RWPE2 (cell line): ENCODE results near the gene LIF.

ENCODE experiments used
- ATAC-seq: fragments of 200-7000 bp; cut with Tn5 transposase; 3 replicates; pipeline ENCODE4 v1.9.1; 2021; ENCODE audit warnings: low read depth
- DNase-seq: peaks from one replicate; pipeline ENCODE4 v3.0.0-alpha.2; 2020; ENCODE audit warnings: low spot score
- H3K27ac ChIP-seq: fragments of 450-650 bp; 2 replicates; pipeline ENCODE4 v1.5.1; 2017; ENCODE audit warnings: mild to moderate bottlenecking; ENCODE audit not compliant: poor library complexity, severe bottlenecking
- H3K27me3 ChIP-seq: fragments of 250-450 bp; sonication (Bioruptor Pico); 2 replicates; pipeline ENCODE4 v1.5.1; 2021; ENCODE audit warnings: mild to moderate bottlenecking, moderate library complexity; ENCODE audit not compliant: insufficient read depth, poor library complexity, severe bottlenecking
- H3K36me3 ChIP-seq: fragments of 250-450 bp; sonication (Bioruptor Pico); 2 replicates; pipeline ENCODE4 v1.5.1; 2020; ENCODE audit warnings: low read depth, mild to moderate bottlenecking, moderate library complexity
- H3K4me1 ChIP-seq: fragments of 250-450 bp; sonication (Bioruptor Pico); 2 replicates; pipeline ENCODE4 v1.5.1; 2021; ENCODE audit warnings: mild to moderate bottlenecking, moderate library complexity; ENCODE audit not compliant: insufficient read depth, poor library complexity, severe bottlenecking
- H3K4me3 ChIP-seq: fragments of 250-450 bp; sonication (Bioruptor Pico); 2 replicates; pipeline ENCODE4 v1.5.1; 2021; ENCODE audit warnings: mild to moderate bottlenecking, moderate library complexity; ENCODE audit not compliant: severe bottlenecking
- H3K9me3 ChIP-seq: fragments of 250-450 bp; sonication (Bioruptor Pico); 2 replicates; pipeline ENCODE4 v1.5.1; 2021; ENCODE audit warnings: mild to moderate bottlenecking, moderate library complexity; ENCODE audit not compliant: severe bottlenecking
- TF ChIP-seq, protein P1 (sequence below): fragments of 450-650 bp; IDR thresholded peaks from one replicate; pipeline ENCODE4 v1.5.1; 2017; ENCODE audit warnings: mild to moderate bottlenecking, moderate library complexity; ENCODE audit not compliant: poor library complexity, severe bottlenecking

LIF gene

DNA sequence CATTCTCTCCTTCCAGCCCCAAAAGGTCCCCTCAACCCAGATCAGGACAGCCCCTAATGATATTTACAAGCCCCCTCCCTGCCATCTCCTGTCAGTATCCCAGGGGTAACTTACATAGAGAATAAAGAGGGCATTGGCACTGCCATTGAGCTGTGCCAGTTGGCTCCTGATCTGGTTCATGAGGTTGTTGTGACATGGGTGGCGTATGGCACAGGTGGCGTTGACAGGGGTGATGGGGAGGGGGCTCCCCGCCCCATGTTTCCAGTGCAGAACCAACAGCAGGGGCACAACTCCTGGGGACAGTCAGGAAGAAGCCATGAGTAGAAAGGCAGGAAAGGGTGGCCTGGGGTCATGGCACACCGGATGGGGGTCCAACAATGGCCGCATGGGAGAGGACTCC is 1.9 kb downstream of the LIF start:
- Histone ChIP-seq H3K4me1 (peaks cover 3% of the 10 kb centered on the region), H3K4me3 (no peak overlapping the region), H3K27ac (no peak overlapping the region), H3K36me3 (no peaks in the 10 kb centered on the region), H3K27me3 (no peaks in the 10 kb centered on the region), H3K9me3 (no peaks in the 10 kb centered on the region)
- TF ChIP-seq, protein P1, sequence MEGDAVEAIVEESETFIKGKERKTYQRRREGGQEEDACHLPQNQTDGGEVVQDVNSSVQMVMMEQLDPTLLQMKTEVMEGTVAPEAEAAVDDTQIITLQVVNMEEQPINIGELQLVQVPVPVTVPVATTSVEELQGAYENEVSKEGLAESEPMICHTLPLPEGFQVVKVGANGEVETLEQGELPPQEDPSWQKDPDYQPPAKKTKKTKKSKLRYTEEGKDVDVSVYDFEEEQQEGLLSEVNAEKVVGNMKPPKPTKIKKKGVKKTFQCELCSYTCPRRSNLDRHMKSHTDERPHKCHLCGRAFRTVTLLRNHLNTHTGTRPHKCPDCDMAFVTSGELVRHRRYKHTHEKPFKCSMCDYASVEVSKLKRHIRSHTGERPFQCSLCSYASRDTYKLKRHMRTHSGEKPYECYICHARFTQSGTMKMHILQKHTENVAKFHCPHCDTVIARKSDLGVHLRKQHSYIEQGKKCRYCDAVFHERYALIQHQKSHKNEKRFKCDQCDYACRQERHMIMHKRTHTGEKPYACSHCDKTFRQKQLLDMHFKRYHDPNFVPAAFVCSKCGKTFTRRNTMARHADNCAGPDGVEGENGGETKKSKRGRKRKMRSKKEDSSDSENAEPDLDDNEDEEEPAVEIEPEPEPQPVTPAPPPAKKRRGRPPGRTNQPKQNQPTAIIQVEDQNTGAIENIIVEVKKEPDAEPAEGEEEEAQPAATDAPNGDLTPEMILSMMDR: no peak
- DNase-seq: no peak
- no peak for ATAC-seq

DNA sequence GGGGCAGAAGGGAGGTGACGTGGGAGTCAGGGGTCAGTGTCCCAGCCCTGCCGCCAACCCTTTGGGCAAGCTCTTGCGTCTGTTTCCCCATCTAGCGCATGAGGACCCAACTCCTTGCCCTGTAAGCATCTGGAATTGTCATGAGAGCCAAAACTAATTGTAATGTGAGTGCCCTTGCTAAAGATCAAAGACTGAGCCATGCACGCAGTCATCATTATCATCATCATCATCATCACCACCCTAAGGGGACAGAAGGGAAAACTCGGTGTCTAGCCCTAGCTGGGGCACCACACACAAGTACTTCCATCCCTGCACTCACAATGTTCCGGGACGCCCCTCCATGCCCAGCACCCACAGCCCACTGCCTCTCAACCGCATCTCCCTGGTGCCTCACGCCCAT is 2.5 kb downstream of the LIF start:
- H3K36me3 ChIP-seq: no peaks in the 10 kb centered on the region
- H3K9me3 ChIP-seq: no peaks in the 10 kb centered on the region
- no peak overlapping the region for H3K4me3 ChIP-seq
- TF ChIP-seq, protein P1: no peak
- H3K27ac ChIP-seq: no peak overlapping the region
- H3K4me1 ChIP-seq: peaks cover 3% of the 10 kb centered on the region
- ATAC-seq (no peak), DNase-seq (no peak)
- no peaks in the 10 kb centered on the region for H3K27me3 ChIP-seq

DNA sequence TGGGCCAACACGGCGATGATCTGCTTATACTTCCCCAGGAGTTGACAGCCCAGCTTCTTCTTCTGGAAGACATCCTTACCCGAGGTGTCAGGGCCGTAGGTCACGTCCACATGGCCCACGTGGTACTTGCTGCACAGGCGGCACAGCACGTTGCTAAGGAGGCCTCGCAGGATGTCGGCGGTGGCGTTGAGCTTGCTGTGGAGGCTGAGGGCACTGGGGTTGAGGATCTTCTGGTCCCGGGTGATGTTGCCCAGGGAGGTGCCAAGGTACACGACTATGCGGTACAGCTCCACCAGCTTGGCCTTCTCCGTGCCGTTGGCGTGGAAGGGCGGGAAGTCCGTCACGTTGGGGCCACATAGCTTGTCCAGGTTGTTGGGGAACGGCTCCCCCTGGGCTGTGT is 2.9 kb downstream of the LIF start:
- Histone ChIP-seq H3K4me3 (no peak overlapping the region), H3K36me3 (no peaks in the 10 kb centered on the region), H3K9me3 (no peaks in the 10 kb centered on the region), H3K27ac (no peak overlapping the region), H3K27me3 (no peaks in the 10 kb centered on the region), H3K4me1 (peaks cover 3% of the 10 kb centered on the region)
- no peak for DNase-seq
- no peak for ATAC-seq
- TF ChIP-seq, protein P1: no peak

DNA sequence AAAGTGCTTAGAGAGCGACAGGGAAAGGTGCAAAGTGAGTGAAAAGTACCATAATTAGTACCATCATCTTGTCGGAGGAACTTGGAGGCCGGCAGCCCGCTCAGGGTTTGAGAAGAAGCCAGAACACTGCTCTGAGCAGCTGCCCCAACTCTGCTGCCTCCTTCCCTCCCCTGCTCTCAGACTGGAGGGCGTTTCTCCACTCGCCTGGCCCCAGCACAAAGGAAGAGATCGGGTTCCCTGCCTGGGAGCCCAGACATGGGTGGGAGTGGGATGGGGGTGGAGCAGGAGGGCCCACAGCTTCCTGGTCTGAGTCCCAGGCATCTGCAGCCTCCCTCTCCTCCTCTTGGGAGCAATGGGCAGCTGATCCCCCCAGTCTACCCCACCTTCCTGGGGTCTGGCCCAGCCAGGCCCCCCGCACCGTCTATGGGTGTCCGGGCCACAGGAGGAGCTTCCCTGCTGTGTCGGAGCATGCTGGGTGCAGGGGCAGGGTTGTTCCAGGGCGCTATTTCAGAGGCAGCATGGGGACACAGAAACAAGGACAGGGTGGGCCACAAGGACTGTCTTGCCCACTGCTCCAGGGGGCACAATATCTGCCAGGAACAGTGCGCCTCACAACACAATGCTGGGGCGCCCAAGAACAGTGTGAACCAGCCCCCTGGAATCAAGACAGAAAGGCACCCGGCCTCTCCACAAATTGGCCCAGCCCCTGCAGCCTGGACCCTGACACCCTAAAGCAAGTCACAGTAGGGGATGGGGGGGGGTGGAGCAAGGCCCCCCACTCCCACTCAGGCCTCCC is 4.8 kb downstream of the LIF start:
- Histone ChIP-seq H3K27ac (no peak overlapping the region), H3K4me3 (no peak overlapping the region)
- TF ChIP-seq, protein P1: no peak

More for the DNA sequence above, 4.8 kb downstream of the LIF start:
- DNase-seq: no peak
- Histone ChIP-seq H3K9me3 (no peaks in the 10 kb centered on the region), H3K4me1 (peaks cover 3% of the 10 kb centered on the region), H3K27me3 (no peaks in the 10 kb centered on the region), H3K36me3 (no peaks in the 10 kb centered on the region)
- ATAC-seq: no peak
